Kidney (tissue), 14 donors: ENCODE results near the gene PRR16. TPM values are rescaled to one million over a fixed set of nuclear protein-coding genes. Genes with fewer than 3 reads are reported as not detected.

Source experiments
- DNase-seq, 5 donors: peaks; one replicate each; pipeline ENCODE4 v3.0.0-alpha.2; 2013 to 2020
- FAIRE-seq: peaks from 2 replicates; lab custom pipeline; 2012; peaks lifted over from hg19 to GRCh38; lab: Jason Lieb, UNC
- H3K27ac ChIP-seq, 2 donors: one replicate each; pipeline ENCODE4 v1.7.0; 2013; ENCODE audit warnings: low read depth in 2 of 2, low read length in 2 of 2, inconsistent platforms in 1 of 2
- H3K27me3 ChIP-seq: one replicate; pipeline ENCODE4 v1.7.1; 2013; ENCODE audit warnings: low read length, inconsistent platforms; ENCODE audit not compliant: control insufficient read depth, insufficient read depth
- H3K36me3 ChIP-seq, 3 donors: one replicate each; pipeline versions ENCODE4 v1.7.0 to v1.7.1; 2013; ENCODE audit warnings: low read length in 3 of 3, control low read depth in 1 of 3, inconsistent platforms in 1 of 3; ENCODE audit not compliant: insufficient read depth in 3 of 3, control insufficient read depth in 2 of 3
- H3K4me1 ChIP-seq, 3 donors: one replicate each; pipeline versions ENCODE4 v1.7.0 to v1.7.1; 2013; ENCODE audit warnings: low read length in 3 of 3, inconsistent platforms in 1 of 3, low read depth in 1 of 3; ENCODE audit not compliant: control insufficient read depth in 2 of 3, insufficient read depth in 2 of 3
- H3K4me3 ChIP-seq, 3 donors: one replicate each; pipeline versions ENCODE4 v1.7.0 to v1.8.1; 2013; ENCODE audit warnings: low read length in 3 of 3, control low read depth in 1 of 3, inconsistent platforms in 1 of 3
- H3K9ac ChIP-seq, 3 donors: one replicate each; pipeline versions ENCODE4 v1.7.0 to v1.7.1; 2013; ENCODE audit warnings: low read length in 3 of 3, control low read depth in 1 of 3, inconsistent platforms in 1 of 3
- H3K9me3 ChIP-seq, 3 donors: one replicate each; pipeline versions ENCODE4 v1.7.0 to v1.7.1; 2013; ENCODE audit warnings: low read length in 3 of 3, control low read depth in 1 of 3, inconsistent platforms in 1 of 3; ENCODE audit not compliant: control insufficient read depth in 2 of 3, insufficient read depth in 1 of 3
- CTCF ChIP-seq: IDR thresholded peaks from 3 replicates; pipeline ENCODE4 v1.5.1; 2012; ENCODE audit warnings: mild to moderate bottlenecking, moderate library complexity, borderline replicate concordance; ENCODE audit not compliant: insufficient read depth; ENCODE audit errors: extremely low read depth
- intact Hi-C: fragments of 100-400 bp; cut with DNase I; formaldehyde crosslinking; loops from one replicate; pipeline ENCODE4 v1.11.1; 2022
- polyA plus RNA-seq: library from polyadenylated mRNA; stranded (reverse); fragments of 350-450 nt; fragmentation: Illumina TruSeq; extraction: RNeasy Lipid Tissue Mini Kit (QIAGEN cat#74804); gene quantifications from one replicate; pipeline ENCODE4 v1.2.3, GENCODE V29; 2014; ENCODE audit warnings: low read depth, low replicate concordance; ENCODE audit not compliant: insufficient read depth
- total RNA-seq: library from RNA; stranded (reverse); fragmentation: NEBNext Ultra II Directional; extraction: Animal tissue kit (Norgen Biotek cat#: 25700); gene quantifications from one replicate; pipeline ENCODE4 v1.2.1, GENCODE V29; 2021
- donor health status: control.
- donor health status: control.
- donor health status: control.
- donor health status: control.
- donor health status: control.
- donor health status: DM: yes; HTN: yes; CAD: no.
- donor health status: Normal renal cell carcinoma (clear cell type).

Gene PRR16
- total and polyA plus RNA-seq, 2 donors from 2014 or later = 2.4 to 3.6 TPM

GRCh38 chr5:120430572-120430971 lies 33.5 kb upstream of the PRR16 start:
- Histone ChIP-seq H3K27me3 (no peaks in the 10 kb centered on the region), H3K27ac (no peak overlapping the region), H3K4me3 (no peak overlapping the region), H3K9me3 (no peaks in the 10 kb centered on the region), H3K9ac (no peak overlapping the region), H3K36me3 (no peaks in the 10 kb centered on the region), H3K4me1 (no peaks in the 10 kb centered on the region)
- DNase-seq = no peak
- FAIRE-seq = no peak
- intact Hi-C loops = no loop called here
- TF ChIP-seq CTCF = no peak

- no peak for TF ChIP-seq CTCF
- no peaks in the 10 kb centered on the region for H3K9me3 ChIP-seq
- no peak overlapping the region for H3K4me3 ChIP-seq
- H3K36me3 ChIP-seq = no peaks in the 10 kb centered on the region
- H3K4me1 ChIP-seq = no peaks in the 10 kb centered on the region
- no peaks in the 10 kb centered on the region for H3K27me3 ChIP-seq
- H3K9ac ChIP-seq = no peak overlapping the region
- FAIRE-seq (no peak), DNase-seq (no peak)
- intact Hi-C loops = no loop called here
- H3K27ac ChIP-seq = no peak overlapping the region
These were observed 31.2 kb upstream of the PRR16 start for GRCh38 chr5:120432861-120433260.

DNA sequence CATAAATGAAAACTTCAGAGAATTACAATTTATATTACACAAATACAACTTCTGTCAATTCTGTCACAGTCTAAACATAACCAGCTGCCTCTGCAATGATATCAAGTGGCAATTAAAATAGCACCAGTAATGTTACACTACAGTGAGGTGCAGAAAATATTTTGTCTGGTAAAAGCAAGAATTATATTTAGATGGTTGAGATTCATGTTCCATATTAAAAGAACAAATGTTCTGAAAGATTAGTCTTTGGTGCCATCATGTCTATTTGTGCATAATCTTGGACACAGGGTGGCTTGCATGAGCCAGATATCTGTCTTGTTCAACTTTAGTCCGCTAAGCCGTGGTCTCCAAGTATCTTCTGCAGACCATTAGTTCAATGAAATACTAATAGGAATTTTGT lies 29.0 kb upstream of the PRR16 start:
- intact Hi-C loops = no loop called here
- no peak for DNase-seq
- no peaks in the 10 kb centered on the region for H3K36me3 ChIP-seq
- no peak overlapping the region for H3K4me3 ChIP-seq
- no peaks in the 10 kb centered on the region for H3K27me3 ChIP-seq
- H3K9ac ChIP-seq = no peak overlapping the region
- no peaks in the 10 kb centered on the region for H3K9me3 ChIP-seq
- no peaks in the 10 kb centered on the region for H3K4me1 ChIP-seq
- no peak for FAIRE-seq
- H3K27ac ChIP-seq = no peak overlapping the region
- TF ChIP-seq CTCF = no peak

DNA sequence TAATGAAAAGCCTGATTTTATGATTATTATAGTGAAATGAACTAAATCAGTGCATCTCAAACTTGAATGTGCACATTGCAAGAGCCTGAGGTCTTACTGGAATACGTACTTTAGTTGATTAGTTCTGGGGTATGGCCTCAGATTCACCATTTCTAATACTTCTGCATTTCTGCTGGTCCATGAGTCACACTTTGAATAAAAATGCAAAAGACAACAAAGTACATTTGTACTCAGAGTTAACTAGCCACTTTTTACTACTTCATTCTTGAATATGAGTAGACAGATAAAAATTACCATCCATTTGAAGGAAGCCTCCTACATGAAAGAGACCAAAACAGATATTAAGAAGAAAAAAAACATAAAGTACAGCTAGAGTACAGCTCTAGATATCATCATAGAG lies 27.1 kb upstream of the PRR16 start:
- Histone ChIP-seq H3K4me3 (no peak overlapping the region), H3K27me3 (no peaks in the 10 kb centered on the region), H3K27ac (no peak overlapping the region), H3K36me3 (no peaks in the 10 kb centered on the region), H3K9me3 (no peaks in the 10 kb centered on the region), H3K9ac (no peak overlapping the region), H3K4me1 (no peaks in the 10 kb centered on the region)
- FAIRE-seq (no peak), DNase-seq (no peak)
- TF ChIP-seq CTCF = no peak
- intact Hi-C loops = no loop called here
